A549 (cell line): ENCODE results near the gene ARHGEF11.

Source experiments
- CEBPB ChIP-seq, 2 experiments: fragments of >200 bp in 1 of 2; sonication (Bioruptor Twin) in 1 of 2; formaldehyde crosslinking in 1 of 2; IDR thresholded peaks; 2 replicates each; pipeline ENCODE4 v1.6.1; 2012 to 2016
- HOXA7 ChIP-seq: fragments of 250-450 bp; sonication (Bioruptor Pico); IDR thresholded peaks from 2 replicates; pipeline ENCODE4 v1.5.0; 2020; ENCODE audit warnings: mild to moderate bottlenecking, moderate library complexity
- MYC ChIP-seq: IDR thresholded peaks from 2 replicates; pipeline ENCODE4 v1.6.1; 2012; ENCODE audit warnings: mild to moderate bottlenecking, inconsistent platforms, low read length, improper control_type of control experiment, borderline replicate concordance
- POLR2A ChIP-seq: IDR thresholded peaks from 2 replicates; pipeline ENCODE4 v1.6.1; 2012; ENCODE audit warnings: mild to moderate bottlenecking, low read length
- RFX5 ChIP-seq: fragments of 450-650 bp; IDR thresholded peaks from 2 replicates; pipeline ENCODE4 v1.7.1; 2014; ENCODE audit warnings: antibody characterized with exemption, mild to moderate bottlenecking, moderate library complexity
- SMC3 ChIP-seq: fragments of >200 bp; sonication (Bioruptor Twin); formaldehyde crosslinking; IDR thresholded peaks from 3 replicates; pipeline ENCODE4 v1.6.1; 2018; ENCODE audit warnings: inconsistent platforms
- ZC3H11A ChIP-seq: fragments of 450-650 bp; IDR thresholded peaks from 2 replicates; pipeline ENCODE4 v1.6.1; 2014; ENCODE audit warnings: antibody characterized with exemption, mild to moderate bottlenecking
- ZFP36 ChIP-seq: fragments of 450-650 bp; IDR thresholded peaks from 2 replicates; pipeline ENCODE4 v1.6.1; 2014; ENCODE audit warnings: borderline replicate concordance; ENCODE audit not compliant: partially characterized antibody
- TF ChIP-seq, protein P1 (sequence below): fragments of 450-650 bp; IDR thresholded peaks from 2 replicates; pipeline ENCODE4 v1.6.1; 2014; ENCODE audit warnings: antibody characterized with exemption
- TF ChIP-seq, protein P2 (sequence below): fragments of >200 bp; sonication (Bioruptor Twin); formaldehyde crosslinking; IDR thresholded peaks from 3 replicates; pipeline ENCODE4 v1.5.1; 2016

DNA sequence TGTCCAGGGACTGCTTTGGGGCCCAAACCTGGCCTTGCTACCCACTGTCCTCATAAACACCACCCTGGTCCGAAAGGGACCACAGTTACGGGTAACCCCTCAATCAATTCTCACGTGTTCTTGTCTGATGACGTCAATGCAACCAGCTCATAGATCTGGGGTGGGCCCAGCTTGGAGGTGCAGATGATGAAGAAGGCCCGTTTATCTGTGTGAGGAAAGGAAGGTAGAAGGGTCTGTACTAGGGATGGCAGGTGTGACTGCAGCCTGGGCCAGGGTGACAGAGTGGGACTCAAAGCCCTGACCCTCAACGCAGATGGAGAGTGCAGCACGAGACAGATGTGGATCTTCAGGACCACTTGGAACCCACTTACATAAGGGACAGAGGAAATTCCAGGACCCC, 103.0 kb downstream of the ARHGEF11 start:
- no peak for TF ChIP-seq HOXA7 (CRISPR knock-in tag)
- no peak for TF ChIP-seq ZC3H11A
- TF ChIP-seq POLR2A = no peak
- no peak for TF ChIP-seq MYC
- no peak for TF ChIP-seq SMC3
- TF ChIP-seq CEBPB (IDR thresholded peaks at IDR 0.05) = no peak
- TF ChIP-seq, protein P1, sequence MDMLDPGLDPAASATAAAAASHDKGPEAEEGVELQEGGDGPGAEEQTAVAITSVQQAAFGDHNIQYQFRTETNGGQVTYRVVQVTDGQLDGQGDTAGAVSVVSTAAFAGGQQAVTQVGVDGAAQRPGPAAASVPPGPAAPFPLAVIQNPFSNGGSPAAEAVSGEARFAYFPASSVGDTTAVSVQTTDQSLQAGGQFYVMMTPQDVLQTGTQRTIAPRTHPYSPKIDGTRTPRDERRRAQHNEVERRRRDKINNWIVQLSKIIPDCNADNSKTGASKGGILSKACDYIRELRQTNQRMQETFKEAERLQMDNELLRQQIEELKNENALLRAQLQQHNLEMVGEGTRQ = no peak
- TF ChIP-seq ZFP36 = no peak
- TF ChIP-seq, protein P2, sequence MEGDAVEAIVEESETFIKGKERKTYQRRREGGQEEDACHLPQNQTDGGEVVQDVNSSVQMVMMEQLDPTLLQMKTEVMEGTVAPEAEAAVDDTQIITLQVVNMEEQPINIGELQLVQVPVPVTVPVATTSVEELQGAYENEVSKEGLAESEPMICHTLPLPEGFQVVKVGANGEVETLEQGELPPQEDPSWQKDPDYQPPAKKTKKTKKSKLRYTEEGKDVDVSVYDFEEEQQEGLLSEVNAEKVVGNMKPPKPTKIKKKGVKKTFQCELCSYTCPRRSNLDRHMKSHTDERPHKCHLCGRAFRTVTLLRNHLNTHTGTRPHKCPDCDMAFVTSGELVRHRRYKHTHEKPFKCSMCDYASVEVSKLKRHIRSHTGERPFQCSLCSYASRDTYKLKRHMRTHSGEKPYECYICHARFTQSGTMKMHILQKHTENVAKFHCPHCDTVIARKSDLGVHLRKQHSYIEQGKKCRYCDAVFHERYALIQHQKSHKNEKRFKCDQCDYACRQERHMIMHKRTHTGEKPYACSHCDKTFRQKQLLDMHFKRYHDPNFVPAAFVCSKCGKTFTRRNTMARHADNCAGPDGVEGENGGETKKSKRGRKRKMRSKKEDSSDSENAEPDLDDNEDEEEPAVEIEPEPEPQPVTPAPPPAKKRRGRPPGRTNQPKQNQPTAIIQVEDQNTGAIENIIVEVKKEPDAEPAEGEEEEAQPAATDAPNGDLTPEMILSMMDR = no peak
- no peak for TF ChIP-seq RFX5
